Measurements from ENCODE around the gene TADA2B.

DNA sequence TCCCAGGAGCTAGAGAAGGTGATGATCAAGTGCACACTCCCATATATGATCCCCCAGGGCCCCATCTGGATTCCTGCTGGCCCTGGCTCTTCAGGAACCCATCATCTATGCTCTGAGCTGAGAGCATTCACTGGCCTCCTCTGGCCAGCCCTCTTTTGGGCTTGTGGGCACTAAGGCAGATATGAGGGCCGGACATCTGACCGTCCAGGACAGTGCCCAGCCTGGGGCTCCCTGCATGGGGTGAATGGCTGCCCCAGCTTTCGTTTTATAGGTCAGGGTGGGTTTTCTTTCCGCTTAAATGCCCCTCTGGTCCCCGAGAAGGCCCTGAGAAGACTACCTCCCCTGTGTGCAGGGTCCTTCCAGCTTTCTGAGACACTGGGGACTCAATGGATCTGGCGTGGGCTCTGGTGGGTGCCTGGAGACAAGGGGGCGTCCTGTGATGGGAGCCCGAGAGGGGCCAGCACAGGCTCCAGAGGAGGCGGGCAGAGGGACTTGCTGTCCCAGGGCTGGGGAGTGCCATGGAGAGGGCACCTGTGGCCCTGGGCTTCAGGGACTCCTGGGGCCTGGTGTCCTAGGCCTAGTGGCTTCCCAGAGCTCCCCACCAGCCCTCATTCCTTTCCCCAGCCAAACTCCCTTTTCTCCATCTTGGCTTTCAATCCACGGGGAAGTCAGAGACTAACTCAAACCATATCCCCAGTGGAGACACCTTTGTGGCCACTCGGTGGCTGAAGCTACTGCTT lies 64.2 kb downstream of the TADA2B start:
- no peak for TF ChIP-seq EP300 (IDR thresholded peaks at IDR 0.05)
- TF ChIP-seq, protein P1, sequence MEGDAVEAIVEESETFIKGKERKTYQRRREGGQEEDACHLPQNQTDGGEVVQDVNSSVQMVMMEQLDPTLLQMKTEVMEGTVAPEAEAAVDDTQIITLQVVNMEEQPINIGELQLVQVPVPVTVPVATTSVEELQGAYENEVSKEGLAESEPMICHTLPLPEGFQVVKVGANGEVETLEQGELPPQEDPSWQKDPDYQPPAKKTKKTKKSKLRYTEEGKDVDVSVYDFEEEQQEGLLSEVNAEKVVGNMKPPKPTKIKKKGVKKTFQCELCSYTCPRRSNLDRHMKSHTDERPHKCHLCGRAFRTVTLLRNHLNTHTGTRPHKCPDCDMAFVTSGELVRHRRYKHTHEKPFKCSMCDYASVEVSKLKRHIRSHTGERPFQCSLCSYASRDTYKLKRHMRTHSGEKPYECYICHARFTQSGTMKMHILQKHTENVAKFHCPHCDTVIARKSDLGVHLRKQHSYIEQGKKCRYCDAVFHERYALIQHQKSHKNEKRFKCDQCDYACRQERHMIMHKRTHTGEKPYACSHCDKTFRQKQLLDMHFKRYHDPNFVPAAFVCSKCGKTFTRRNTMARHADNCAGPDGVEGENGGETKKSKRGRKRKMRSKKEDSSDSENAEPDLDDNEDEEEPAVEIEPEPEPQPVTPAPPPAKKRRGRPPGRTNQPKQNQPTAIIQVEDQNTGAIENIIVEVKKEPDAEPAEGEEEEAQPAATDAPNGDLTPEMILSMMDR (IDR thresholded peaks at IDR 0.05): no peak
